ENCODE data around the gene INSR.
"Not testable (repeated sequence)": the region's sequence is repeated elsewhere in the genome, so short reads cannot be mapped to it uniquely, and the experiment has no call there.

The INSR gene

DNA sequence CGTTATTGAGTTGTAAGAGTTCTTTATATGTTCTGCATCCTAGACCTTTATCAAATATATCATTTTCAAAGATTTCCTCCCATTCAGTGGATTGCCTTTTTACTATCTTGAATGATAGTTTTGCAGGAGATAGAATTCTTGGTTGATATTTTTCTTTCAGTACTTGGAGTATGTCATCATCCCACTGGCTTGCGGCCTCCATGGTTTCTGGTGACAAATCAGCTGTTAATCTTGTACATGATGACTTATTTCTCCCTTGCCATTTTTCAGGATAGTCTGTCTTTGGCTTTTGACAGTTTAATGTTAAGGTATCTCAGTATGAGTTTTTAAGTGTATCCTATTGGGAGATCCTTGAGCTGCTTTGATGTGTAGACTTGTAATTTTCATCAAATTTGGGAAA is 216.2 kb downstream of the INSR start:
- no peak for DNase-seq

DNA sequence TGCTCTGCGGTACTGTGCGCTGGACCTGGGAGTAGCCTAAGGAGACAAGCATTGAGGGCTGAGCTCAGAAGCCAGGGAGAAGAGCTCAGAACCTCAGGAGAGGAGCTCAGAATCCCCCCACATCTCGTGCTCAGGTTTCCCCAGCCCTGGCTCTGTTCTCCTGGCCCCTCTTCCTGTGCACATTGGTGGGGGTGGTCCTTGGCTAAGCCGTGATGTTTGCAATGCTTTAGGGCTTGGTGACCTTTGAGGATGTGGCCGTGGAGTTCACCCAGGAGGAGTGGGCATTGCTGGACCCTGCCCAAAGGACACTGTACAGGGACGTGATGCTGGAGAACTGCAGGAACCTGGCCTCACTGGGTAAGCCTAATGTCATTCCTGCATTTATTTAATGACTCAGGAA is 218.1 kb downstream of the INSR start:
- DNase-seq: no peak

DNA sequence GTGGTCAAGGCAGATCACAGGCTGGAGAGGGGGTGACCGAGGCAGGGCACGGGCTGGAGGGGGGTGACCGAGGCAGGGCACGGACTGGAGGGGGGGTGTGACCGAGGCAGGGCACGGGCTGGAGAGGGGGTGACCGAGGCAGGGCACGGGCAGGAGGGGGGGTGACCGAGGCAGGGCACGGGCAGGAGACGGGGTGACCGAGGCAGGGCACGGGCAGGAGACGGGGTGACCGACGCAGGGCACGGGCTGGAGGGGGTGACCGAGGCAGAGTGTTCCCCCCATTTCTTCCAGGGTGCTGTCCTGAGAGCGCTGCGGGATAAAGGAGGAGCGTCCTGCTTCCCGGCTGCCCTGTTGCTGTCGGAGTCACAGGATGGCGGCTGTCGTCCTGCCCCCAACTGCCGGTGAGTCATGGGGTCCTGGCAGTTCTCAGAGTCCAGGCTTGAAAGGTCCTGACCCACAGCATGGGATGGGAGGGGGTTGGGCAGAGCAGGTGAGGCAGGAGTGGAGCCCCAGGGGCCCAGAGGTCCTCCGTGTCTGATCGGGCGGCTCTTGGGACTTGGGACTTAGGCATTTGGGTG is 219.4 kb downstream of the INSR start:
- DNase-seq: no peak

DNA sequence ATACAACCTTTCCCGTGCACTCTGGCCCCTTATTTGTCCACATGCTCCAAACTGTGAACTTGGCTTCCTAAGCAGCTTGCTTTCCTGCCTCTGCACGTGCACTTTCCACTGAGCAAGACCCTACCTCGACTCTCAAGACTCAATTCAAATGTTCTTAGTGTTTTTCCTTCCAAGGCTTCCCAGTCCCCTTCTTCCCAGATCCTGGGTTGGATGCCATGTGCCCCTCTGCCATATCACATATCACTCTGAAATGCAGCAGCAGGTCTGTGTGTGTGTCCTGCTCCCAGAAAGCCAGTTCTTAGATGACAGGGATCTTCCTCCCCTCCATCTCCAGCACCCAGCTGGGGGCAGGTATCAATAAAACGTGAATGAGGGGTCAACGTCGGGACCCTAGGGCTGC is 221.7 kb downstream of the INSR start:
- DNase-seq: no peak

DNA sequence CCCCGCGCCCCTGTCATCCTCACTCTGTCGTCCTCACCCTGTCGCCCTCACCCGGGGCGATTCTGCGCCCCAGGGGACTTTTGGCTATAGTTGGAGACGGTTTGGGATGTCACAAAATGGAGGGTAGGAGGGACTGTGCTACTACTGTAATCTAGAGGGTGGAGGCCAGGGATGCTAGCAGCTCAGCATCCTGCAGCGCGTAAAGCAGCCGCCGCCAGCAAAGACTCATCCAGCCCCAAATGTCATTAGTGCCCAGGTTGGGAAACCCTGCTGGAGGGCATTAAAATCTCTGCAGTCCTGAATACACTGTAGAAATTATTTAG is 224.3 kb downstream of the INSR start:
- no peak for DNase-seq

DNA sequence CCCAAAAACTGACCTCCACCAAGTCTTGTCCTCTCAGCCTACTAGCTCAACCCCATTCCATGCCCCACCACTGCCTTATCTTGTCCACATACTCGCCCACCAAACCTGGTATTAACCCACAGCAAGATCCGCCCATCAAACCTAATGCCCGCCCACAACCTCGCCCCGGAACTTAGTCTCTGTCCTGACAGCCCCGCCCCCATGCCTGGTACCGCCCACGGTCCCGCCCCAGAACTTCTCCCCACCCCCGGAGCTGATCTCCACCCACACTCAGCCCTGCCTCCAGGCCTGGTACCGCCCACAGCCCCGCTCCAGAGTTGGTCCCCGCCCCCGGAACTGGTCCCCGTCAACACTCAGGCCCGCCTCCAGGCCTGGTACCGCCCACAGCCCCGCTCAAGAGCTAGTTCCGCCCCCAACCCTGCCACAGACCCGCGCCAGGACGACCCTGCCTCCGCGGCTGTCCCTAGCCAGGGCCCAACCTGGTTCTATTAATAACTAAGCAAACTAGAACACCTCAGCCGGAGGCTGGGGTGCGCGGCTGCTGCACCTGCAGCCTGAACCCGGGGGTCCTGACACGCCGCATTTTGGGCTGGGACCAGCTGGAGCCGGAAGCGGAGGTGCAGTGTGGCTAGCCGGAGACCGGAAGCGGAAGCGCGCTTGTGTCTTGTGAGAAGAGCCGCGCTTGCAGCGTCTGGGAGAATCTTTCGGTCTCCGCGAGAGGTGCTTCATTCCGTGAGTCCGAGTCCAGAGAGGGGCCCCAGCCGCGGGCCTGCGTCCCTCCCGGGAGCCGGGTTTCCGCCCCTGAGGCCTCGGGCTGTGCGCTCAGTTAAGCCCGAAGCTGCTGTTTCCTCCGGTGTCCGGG is 224.9 kb downstream of the INSR start, which contains the start of gene ZNF557:
TSS of gene ZNF557 (plus strand) at position 662 of the 862 bp plus-strand sequence. CDS start 5,372 bp downstream, outside the sequence.
- peak; percentile 99 for DNase-seq

DNA sequence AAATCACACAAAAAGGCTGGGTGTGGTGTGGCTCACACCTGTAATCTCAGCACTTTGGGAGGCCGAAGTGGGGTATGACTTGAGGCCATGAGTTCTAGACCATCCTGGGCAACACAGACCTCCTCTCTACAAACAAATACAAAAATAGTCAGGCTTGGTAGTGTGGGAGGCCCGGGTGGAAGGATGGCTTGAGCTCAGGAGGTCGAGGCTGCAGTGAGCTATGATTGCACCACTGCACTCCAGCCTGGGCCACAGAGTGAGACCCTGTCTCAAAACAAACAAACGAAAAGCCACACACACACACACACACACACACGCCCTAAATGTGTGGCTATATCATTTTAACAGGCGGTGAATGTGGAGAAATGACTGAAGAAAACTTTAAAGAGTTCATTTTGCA is 225.6 kb downstream of the INSR start:
- no peak for DNase-seq

DNA sequence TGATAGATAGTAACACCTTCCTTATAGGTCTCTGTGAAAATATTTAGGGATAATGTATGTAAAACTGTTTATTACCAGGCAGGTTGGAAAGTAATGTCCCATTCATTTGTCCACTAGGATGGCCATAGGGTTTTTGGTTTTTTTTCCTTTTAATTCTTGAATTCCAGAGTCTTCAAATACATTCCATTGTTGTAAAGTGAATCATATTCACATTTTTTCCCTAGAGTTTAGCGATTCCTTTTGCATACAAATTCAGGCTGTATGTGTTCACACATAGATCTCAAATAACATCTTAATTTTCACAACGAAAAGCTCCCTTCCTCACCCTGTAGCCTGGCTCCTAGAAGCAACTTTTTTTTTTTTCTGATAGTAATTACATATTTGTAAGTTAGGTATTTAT is 226.5 kb downstream of the INSR start:
- no peak for DNase-seq

DNA sequence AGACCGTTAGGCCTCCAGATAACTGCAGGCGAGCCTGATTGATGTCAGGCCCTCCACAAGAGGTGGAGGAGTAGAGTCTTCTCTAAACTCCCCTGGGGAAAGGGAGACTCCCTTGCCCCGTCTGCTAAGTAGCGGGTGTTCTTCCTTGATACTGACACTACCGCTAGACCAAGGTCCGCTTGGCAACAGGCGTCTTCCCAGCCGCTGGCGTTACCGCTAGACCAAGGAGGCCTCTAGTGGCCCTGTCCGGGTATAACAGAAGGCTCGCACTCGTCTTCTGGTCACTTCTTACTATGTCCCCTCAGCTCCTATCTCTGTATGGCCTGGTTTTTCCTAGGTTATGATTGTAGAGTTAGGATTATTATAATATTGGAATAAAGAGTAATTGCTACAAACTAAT is 227.1 kb downstream of the INSR start:
- DNase-seq: not testable (repeated sequence)

DNA sequence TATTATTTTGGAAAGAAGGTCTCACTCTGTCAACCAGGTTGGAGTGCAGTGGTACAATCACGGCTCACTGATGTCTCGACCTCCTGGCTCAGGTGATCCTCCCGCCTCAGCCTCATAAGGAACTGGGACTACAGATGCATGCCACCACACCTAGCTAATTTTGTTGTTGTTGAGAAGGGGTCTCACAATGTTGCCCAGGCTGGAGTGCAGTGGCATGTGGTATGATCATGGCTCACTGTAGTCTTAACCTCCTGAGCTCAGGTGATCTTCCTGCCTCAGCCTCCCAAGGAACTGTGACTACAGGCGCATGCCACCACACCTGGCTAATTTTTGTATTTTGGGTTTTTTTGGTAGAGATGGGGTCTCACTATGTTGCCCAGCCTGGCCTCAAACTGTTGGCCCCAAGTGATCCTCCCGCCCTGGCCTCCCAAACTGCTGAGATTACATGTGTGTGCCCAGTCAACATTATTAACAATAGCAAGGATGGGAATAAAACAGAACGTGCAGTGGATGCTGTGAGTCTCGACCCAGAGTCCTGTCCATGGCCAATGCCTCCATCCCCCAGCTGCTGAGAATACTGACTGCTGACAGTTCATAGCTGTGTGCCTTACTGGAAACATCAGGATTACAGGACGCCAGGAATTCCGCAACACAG is 230.3 kb downstream of the INSR start:
- no peak for DNase-seq

DNA sequence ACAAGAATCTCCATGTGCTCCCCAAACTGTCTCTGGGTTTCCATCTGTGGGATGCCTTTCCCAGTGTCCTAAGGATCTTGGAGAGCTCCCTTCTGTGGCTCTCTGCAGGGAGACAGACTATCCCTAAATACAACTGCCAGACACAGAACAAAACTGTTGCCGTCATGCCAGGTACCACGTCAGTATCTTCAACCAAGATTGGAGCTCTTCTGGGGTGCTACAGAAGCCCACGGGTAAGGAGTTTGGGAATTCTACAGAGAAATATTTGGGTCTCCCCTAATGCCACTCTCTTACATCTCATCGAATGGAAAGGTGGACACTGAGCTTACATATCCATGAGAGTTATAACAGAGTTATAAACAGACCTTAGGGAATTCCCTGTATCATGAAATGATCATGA is 230.9 kb downstream of the INSR start:
- no peak for DNase-seq

Data from stimulated activated CD4-positive, alpha-beta T cell treated with anti-CD3 and anti-CD28 coated beads, Interleukin-4, amount 100 ng/mL, for 4 hours (primary cell).